WTC11 (cell line): ENCODE results near the gene BBS9. TPM values are rescaled to one million over a fixed set of nuclear protein-coding genes. Genes with fewer than 3 reads are reported as not detected.

Experiments used
- ATAC-seq: fragments of 200-7000 bp; cut with Tn5 transposase; 2 replicates; pipeline ENCODE4 v1.10.0; 2021; ENCODE audit warnings: mild to moderate bottlenecking, moderate library complexity
- CTCF ChIA-PET: fragments of 300-600 bp; sonication (Branson Sonifier 250); formaldehyde crosslinking; loops from one replicate; lab custom pipeline; 2021; ENCODE audit warnings: antibody characterized with exemption; lab: Charles Lee
- POLR2A ChIA-PET: fragments of 350-600 bp; sonication (Branson Sonifier 250); formaldehyde crosslinking; loops from one replicate; lab custom pipeline; 2021; ENCODE audit warnings: antibody characterized with exemption; lab: Charles Lee
- DNase-seq: peaks from one replicate; pipeline ENCODE4 v3.0.0; 2021; ENCODE audit warnings: low spot score
- H3K27ac Mint-ChIP-seq: 2 replicates; pipeline ENCODE4 v1.8.0; 2021; ENCODE audit warnings: mixed read lengths
- H3K27me3 Mint-ChIP-seq: 2 replicates; pipeline ENCODE4 v1.8.0; 2021; ENCODE audit warnings: low read depth, mild to moderate bottlenecking, moderate library complexity, mixed read lengths
- H3K36me3 Mint-ChIP-seq: 2 replicates; pipeline ENCODE4 v1.8.0; 2021; ENCODE audit warnings: mixed read lengths
- H3K4me1 Mint-ChIP-seq: 2 replicates; pipeline ENCODE4 v1.8.0; 2022; ENCODE audit warnings: mixed read lengths
- H3K4me3 Mint-ChIP-seq: 2 replicates; pipeline ENCODE4 v1.8.0; 2021; ENCODE audit warnings: mild to moderate bottlenecking, moderate library complexity, mixed read lengths
- H3K9me3 Mint-ChIP-seq: 2 replicates; pipeline ENCODE4 v1.8.0; 2021; ENCODE audit warnings: mixed read lengths
- AR ChIP-seq: fragments of 250-450 bp; sonication (Bioruptor Pico); IDR thresholded peaks from 2 replicates; pipeline ENCODE4 v1.9.0; 2021; ENCODE audit warnings: mild to moderate bottlenecking
- ATF2 ChIP-seq: sonication (generic); formaldehyde crosslinking; IDR thresholded peaks from 2 replicates; pipeline ENCODE4 v1.8.1; 2022; ENCODE audit warnings: low read depth, missing genetic modification reagents, borderline replicate concordance
- ETV6 ChIP-seq: sonication (generic); formaldehyde crosslinking; IDR thresholded peaks from 2 replicates; pipeline ENCODE4 v1.8.1; 2022; ENCODE audit warnings: mild to moderate bottlenecking, missing genetic modification reagents
- FOXK1 ChIP-seq: sonication (generic); formaldehyde crosslinking; IDR thresholded peaks from 2 replicates; pipeline ENCODE4 v1.8.0; 2022; ENCODE audit warnings: mild to moderate bottlenecking, moderate library complexity, missing genetic modification reagents
- JAZF1 ChIP-seq: fragments of 250-450 bp; sonication (Bioruptor Pico); IDR thresholded peaks from 2 replicates; pipeline ENCODE4 v1.9.0; 2021; ENCODE audit warnings: moderate library complexity, mild to moderate bottlenecking, inconsistent platforms
- MAX ChIP-seq: sonication (generic); formaldehyde crosslinking; IDR thresholded peaks from 2 replicates; pipeline ENCODE4 v1.8.0; 2022; ENCODE audit warnings: mild to moderate bottlenecking, missing genetic modification reagents
- NFE2L1 ChIP-seq: sonication (generic); formaldehyde crosslinking; IDR thresholded peaks from 2 replicates; pipeline ENCODE4 v1.8.1; 2023; ENCODE audit warnings: missing genetic modification reagents
- TCF7 ChIP-seq: sonication (generic); formaldehyde crosslinking; IDR thresholded peaks from 2 replicates; pipeline ENCODE4 v1.8.0; 2022; ENCODE audit warnings: mild to moderate bottlenecking, low read depth, missing genetic modification reagents, moderate library complexity
- TEAD4 ChIP-seq: sonication (generic); formaldehyde crosslinking; IDR thresholded peaks from 2 replicates; pipeline ENCODE4 v1.8.0; 2022; ENCODE audit warnings: mild to moderate bottlenecking, missing genetic modification reagents
- ZBTB43 ChIP-seq: sonication (generic); formaldehyde crosslinking; IDR thresholded peaks from 2 replicates; pipeline ENCODE4 v1.8.1; 2023; ENCODE audit warnings: mild to moderate bottlenecking, missing genetic modification reagents
- ZNF138 ChIP-seq: sonication (generic); formaldehyde crosslinking; conservative IDR thresholded peaks from 2 replicates; pipeline ENCODE4 v1.8.1; 2022; ENCODE audit warnings: mild to moderate bottlenecking, moderate library complexity, missing genetic modification reagents
- ZNF219 ChIP-seq: sonication (generic); formaldehyde crosslinking; IDR thresholded peaks from 2 replicates; pipeline ENCODE4 v1.8.0; 2023; ENCODE audit warnings: missing genetic modification reagents, mild to moderate bottlenecking, borderline replicate concordance
- ZNF317 ChIP-seq: sonication (generic); formaldehyde crosslinking; IDR thresholded peaks from 2 replicates; pipeline ENCODE4 v1.8.1; 2023; ENCODE audit warnings: low read depth, mild to moderate bottlenecking, moderate library complexity, missing genetic modification reagents, borderline replicate concordance
- ZNF423 ChIP-seq: fragments of 250-450 bp; sonication (Bioruptor Pico); IDR thresholded peaks from 2 replicates; pipeline ENCODE4 v2.1.2; 2022; ENCODE audit warnings: mild to moderate bottlenecking, moderate library complexity
- ZSCAN18 ChIP-seq: fragments of 250-450 bp; sonication (Bioruptor Pico); IDR thresholded peaks from 2 replicates; pipeline ENCODE4 v2.1.2; 2022; ENCODE audit warnings: mild to moderate bottlenecking, moderate library complexity
- total RNA-seq: library from RNA; stranded (reverse); gene quantifications from 3 replicates; pipeline ENCODE4 v1.2.3, GENCODE V29; 2021
- TF ChIP-seq, protein P1 (sequence below): sonication (generic); formaldehyde crosslinking; IDR thresholded peaks from 2 replicates; pipeline ENCODE4 v1.8.1; 2023; ENCODE audit warnings: mild to moderate bottlenecking, missing genetic modification reagents
- TF ChIP-seq, protein P2 (sequence below): sonication (generic); formaldehyde crosslinking; conservative IDR thresholded peaks from 2 replicates; pipeline ENCODE4 v1.8.1; 2022; ENCODE audit warnings: mild to moderate bottlenecking, missing genetic modification reagents
- TF ChIP-seq, protein P3 (sequence below): fragments of 250-450 bp; sonication (Bioruptor Pico); conservative IDR thresholded peaks from 2 replicates; pipeline ENCODE4 v1.9.0; 2021; ENCODE audit warnings: mild to moderate bottlenecking
- TF ChIP-seq, protein P4 (sequence below): sonication (generic); formaldehyde crosslinking; conservative IDR thresholded peaks from 2 replicates; pipeline ENCODE4 v1.8.1; 2023; ENCODE audit warnings: mild to moderate bottlenecking, low read depth, missing genetic modification reagents, moderate library complexity

The BBS9 gene
- total RNA-seq, 1 experiment from 2014 or later: 56.6 TPM

- Mint-ChIP-seq H3K4me3 (no peak overlapping the region), H3K27ac (no peak overlapping the region), H3K9me3 (peaks cover 4% of the 10 kb centered on the region; the same call in 1 of the 2 replicates), H3K27me3 (no peaks in the 10 kb centered on the region), H3K36me3 (no peaks in the 10 kb centered on the region), H3K4me1 (peaks cover 10% of the 10 kb centered on the region)
- ATAC-seq: no peak
- POLR2A ChIA-PET: no interaction called here
- CTCF ChIA-PET: no interaction called here
- TF ChIP-seq JAZF1: no peak
- TF ChIP-seq ZNF423 (CRISPR knock-in tag): no peak
- TF ChIP-seq, protein P1, sequence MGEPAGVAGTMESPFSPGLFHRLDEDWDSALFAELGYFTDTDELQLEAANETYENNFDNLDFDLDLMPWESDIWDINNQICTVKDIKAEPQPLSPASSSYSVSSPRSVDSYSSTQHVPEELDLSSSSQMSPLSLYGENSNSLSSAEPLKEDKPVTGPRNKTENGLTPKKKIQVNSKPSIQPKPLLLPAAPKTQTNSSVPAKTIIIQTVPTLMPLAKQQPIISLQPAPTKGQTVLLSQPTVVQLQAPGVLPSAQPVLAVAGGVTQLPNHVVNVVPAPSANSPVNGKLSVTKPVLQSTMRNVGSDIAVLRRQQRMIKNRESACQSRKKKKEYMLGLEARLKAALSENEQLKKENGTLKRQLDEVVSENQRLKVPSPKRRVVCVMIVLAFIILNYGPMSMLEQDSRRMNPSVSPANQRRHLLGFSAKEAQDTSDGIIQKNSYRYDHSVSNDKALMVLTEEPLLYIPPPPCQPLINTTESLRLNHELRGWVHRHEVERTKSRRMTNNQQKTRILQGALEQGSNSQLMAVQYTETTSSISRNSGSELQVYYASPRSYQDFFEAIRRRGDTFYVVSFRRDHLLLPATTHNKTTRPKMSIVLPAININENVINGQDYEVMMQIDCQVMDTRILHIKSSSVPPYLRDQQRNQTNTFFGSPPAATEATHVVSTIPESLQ (CRISPR knock-in tag): no peak
- no peak for TF ChIP-seq MAX (CRISPR knock-in tag)
- no peak for TF ChIP-seq ZNF219 (CRISPR knock-in tag)
- TF ChIP-seq ZNF138 (CRISPR knock-in tag): no peak
- no peak for TF ChIP-seq ZSCAN18
- TF ChIP-seq TEAD4 (CRISPR knock-in tag): no peak
- no peak for TF ChIP-seq ATF2 (CRISPR knock-in tag)
- TF ChIP-seq ETV6 (CRISPR knock-in tag): no peak
- no peak for TF ChIP-seq ZBTB43
- TF ChIP-seq, protein P2, sequence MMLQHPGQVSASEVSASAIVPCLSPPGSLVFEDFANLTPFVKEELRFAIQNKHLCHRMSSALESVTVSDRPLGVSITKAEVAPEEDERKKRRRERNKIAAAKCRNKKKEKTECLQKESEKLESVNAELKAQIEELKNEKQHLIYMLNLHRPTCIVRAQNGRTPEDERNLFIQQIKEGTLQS: no peak
- no peak for DNase-seq
These were observed 463.4 kb downstream of the BBS9 start for GRCh38 chr7:33592718-33593117.

GRCh38 chr7:33593611-33594010 lies 464.2 kb downstream of the BBS9 start:
- H3K4me1 Mint-ChIP-seq: peaks cover 12% of the 10 kb centered on the region
- H3K27me3 Mint-ChIP-seq: no peaks in the 10 kb centered on the region
- POLR2A ChIA-PET: no interaction called here
- TF ChIP-seq TCF7 (no peak), NFE2L1 (CRISPR knock-in tag) (no peak), ZNF317 (CRISPR knock-in tag) (no peak), AR (CRISPR knock-in tag) (no peak), ZSCAN18 (no peak), FOXK1 (CRISPR knock-in tag) (no peak)
- TF ChIP-seq, protein P3, sequence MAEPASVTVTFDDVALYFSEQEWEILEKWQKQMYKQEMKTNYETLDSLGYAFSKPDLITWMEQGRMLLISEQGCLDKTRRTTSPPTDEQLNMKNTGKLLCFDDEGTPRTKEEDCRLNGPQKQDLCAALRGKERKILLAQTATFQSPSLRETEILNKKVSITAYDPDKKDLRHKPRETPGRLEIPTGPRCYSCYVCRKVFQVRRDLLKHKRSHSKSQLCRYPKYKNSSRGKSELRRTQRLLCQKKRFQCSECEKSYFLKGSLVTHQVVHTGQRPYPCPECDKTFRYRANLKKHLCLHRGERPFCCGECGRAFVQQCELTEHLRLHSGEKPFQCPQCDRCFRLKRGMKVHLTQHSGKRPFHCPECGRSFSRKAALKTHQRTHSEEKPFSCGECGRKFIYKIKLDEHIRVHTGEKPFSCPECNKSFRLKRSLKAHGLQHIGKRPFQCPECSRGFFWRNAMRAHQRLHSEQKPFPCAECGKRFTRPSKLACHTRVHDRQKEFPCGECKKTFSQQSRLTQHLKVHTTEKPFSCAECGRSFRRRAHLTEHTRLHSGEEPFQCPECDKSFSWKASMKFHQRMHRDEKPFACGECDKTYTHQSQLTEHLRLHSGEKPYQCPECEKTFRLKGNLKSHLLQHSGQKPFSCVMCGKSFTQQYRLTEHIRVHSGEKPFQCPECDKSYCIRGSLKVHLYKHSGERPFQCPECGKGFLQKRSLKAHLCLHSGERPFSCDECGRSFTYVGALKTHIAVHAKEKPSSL (CRISPR knock-in tag): no peak
- TF ChIP-seq, protein P4, sequence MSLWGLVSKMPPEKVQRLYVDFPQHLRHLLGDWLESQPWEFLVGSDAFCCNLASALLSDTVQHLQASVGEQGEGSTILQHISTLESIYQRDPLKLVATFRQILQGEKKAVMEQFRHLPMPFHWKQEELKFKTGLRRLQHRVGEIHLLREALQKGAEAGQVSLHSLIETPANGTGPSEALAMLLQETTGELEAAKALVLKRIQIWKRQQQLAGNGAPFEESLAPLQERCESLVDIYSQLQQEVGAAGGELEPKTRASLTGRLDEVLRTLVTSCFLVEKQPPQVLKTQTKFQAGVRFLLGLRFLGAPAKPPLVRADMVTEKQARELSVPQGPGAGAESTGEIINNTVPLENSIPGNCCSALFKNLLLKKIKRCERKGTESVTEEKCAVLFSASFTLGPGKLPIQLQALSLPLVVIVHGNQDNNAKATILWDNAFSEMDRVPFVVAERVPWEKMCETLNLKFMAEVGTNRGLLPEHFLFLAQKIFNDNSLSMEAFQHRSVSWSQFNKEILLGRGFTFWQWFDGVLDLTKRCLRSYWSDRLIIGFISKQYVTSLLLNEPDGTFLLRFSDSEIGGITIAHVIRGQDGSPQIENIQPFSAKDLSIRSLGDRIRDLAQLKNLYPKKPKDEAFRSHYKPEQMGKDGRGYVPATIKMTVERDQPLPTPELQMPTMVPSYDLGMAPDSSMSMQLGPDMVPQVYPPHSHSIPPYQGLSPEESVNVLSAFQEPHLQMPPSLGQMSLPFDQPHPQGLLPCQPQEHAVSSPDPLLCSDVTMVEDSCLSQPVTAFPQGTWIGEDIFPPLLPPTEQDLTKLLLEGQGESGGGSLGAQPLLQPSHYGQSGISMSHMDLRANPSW (CRISPR knock-in tag): no peak

More at GRCh38 chr7:33593611-33594010, 464.2 kb downstream of the BBS9 start:
- DNase-seq (no peak), ATAC-seq (no peak)
- CTCF ChIA-PET: no interaction called here
- Mint-ChIP-seq H3K4me3 (no peak overlapping the region), H3K9me3 (peaks cover 4% of the 10 kb centered on the region; the same call in 1 of the 2 replicates), H3K27ac (no peak overlapping the region), H3K36me3 (no peaks in the 10 kb centered on the region)
